NB4 (cell line): ENCODE results near the gene DHCR7.

Experiments used
- DNase-seq: peaks from one replicate; pipeline ENCODE4 v3.0.0; 2010; ENCODE audit warnings: low read depth
- H3K4me3 ChIP-seq: one replicate; pipeline ENCODE4 v1.5.1; 2011; ENCODE audit warnings: mild to moderate bottlenecking, low read depth, low read length, moderate library complexity
- CTCF ChIP-seq: IDR thresholded peaks from one replicate; pipeline ENCODE4 v1.5.1; 2012; ENCODE audit warnings: low read depth, low read length
- MAX ChIP-seq: IDR thresholded peaks from 2 replicates; pipeline ENCODE4 v1.6.1; 2011; ENCODE audit warnings: low read depth, low read length
- MYC ChIP-seq: IDR thresholded peaks from 2 replicates; pipeline ENCODE4 v1.6.1; 2011; ENCODE audit warnings: low read depth, low read length
- POLR2A ChIP-seq: IDR thresholded peaks from 2 replicates; pipeline ENCODE4 v1.6.1; 2011; ENCODE audit warnings: mild to moderate bottlenecking; ENCODE audit not compliant: insufficient read length; ENCODE audit errors: extremely low read depth

DHCR7 gene

GRCh38 chr11:71436861-71437260 lies 11.3 kb downstream of the DHCR7 start:
- TF ChIP-seq MAX: no peak
- no peak for TF ChIP-seq CTCF
- no peak for TF ChIP-seq MYC
- TF ChIP-seq POLR2A: no peak
- DNase-seq: no peak

GRCh38 chr11:71435278-71435951 lies 12.8 kb downstream of the DHCR7 start:
- no peak for TF ChIP-seq MAX
- no peak for TF ChIP-seq CTCF
- TF ChIP-seq POLR2A: no peak
- TF ChIP-seq MYC: no peak
- H3K4me3 ChIP-seq: no peak overlapping the region

More at GRCh38 chr11:71436861-71437260, 11.3 kb downstream of the DHCR7 start:
- no peak overlapping the region for H3K4me3 ChIP-seq

GRCh38 chr11:71434576-71435130 lies 13.5 kb downstream of the DHCR7 start:
- no peak for TF ChIP-seq MYC
- no peak for TF ChIP-seq POLR2A
- TF ChIP-seq MAX: no peak
- TF ChIP-seq CTCF: no peak
- DNase-seq: no peak
- no peak overlapping the region for H3K4me3 ChIP-seq

More at GRCh38 chr11:71435278-71435951, 12.8 kb downstream of the DHCR7 start:
- no peak for DNase-seq

- DNase-seq: peak; percentile 77
- 0 out of 2 replicates have a peak, but pooled peaks have one; percentile 22 for TF ChIP-seq MAX
- no peak for TF ChIP-seq POLR2A
- no peak; the same call in 1 of the 2 replicates for TF ChIP-seq MYC
- H3K4me3 ChIP-seq: no peak overlapping the region
Measured at GRCh38 chr11:71433648-71434450, 14.3 kb downstream of the DHCR7 start.

- no peak for DNase-seq
- H3K4me3 ChIP-seq: no peak overlapping the region
- TF ChIP-seq POLR2A (no peak), MYC (no peak), MAX (no peak), CTCF (no peak)
Measured at GRCh38 chr11:71432761-71433647, 15.2 kb downstream of the DHCR7 start.
